ENCODE data around the gene HNRNPUL2.

- TF ChIP-seq MAX (IDR thresholded peaks at IDR 0.05; ENCODE audit: low read depth, low read length) (no peak), POLR2A (IDR thresholded peaks at IDR 0.05; ENCODE audit: extremely low read depth, insufficient read length) (no peak)
- TF ChIP-seq, protein P1, sequence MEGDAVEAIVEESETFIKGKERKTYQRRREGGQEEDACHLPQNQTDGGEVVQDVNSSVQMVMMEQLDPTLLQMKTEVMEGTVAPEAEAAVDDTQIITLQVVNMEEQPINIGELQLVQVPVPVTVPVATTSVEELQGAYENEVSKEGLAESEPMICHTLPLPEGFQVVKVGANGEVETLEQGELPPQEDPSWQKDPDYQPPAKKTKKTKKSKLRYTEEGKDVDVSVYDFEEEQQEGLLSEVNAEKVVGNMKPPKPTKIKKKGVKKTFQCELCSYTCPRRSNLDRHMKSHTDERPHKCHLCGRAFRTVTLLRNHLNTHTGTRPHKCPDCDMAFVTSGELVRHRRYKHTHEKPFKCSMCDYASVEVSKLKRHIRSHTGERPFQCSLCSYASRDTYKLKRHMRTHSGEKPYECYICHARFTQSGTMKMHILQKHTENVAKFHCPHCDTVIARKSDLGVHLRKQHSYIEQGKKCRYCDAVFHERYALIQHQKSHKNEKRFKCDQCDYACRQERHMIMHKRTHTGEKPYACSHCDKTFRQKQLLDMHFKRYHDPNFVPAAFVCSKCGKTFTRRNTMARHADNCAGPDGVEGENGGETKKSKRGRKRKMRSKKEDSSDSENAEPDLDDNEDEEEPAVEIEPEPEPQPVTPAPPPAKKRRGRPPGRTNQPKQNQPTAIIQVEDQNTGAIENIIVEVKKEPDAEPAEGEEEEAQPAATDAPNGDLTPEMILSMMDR (IDR thresholded peaks at IDR 0.05; ENCODE audit: low read depth, low read length): no peak
Observed at GRCh38 chr11:62725646-62726045, 1.6 kb downstream of the HNRNPUL2 start.

All from NB4 (cell line).